ENCODE measurements around the gene S100A16.

DNA sequence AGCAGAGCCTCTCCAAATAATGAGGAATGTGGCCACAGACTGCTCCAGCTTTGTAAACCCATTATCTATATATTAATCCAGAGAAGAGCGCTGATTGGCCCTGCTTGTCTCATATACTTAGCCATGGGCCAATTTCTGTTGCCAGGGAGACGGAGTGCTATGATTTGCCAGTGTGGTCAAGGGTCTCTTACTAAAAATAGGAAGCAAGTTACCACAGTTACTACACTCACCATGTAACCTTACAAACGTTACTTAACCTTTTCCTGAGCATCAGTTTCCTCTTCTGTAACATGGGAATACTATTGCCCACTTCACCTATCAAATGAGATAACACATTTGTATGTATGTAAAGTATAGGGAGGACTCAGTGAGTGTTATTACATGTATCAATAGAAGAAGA, 39.6 kb downstream of the S100A16 start:
- TF ChIP-seq, protein P1, sequence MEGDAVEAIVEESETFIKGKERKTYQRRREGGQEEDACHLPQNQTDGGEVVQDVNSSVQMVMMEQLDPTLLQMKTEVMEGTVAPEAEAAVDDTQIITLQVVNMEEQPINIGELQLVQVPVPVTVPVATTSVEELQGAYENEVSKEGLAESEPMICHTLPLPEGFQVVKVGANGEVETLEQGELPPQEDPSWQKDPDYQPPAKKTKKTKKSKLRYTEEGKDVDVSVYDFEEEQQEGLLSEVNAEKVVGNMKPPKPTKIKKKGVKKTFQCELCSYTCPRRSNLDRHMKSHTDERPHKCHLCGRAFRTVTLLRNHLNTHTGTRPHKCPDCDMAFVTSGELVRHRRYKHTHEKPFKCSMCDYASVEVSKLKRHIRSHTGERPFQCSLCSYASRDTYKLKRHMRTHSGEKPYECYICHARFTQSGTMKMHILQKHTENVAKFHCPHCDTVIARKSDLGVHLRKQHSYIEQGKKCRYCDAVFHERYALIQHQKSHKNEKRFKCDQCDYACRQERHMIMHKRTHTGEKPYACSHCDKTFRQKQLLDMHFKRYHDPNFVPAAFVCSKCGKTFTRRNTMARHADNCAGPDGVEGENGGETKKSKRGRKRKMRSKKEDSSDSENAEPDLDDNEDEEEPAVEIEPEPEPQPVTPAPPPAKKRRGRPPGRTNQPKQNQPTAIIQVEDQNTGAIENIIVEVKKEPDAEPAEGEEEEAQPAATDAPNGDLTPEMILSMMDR (conservative IDR thresholded peaks at IDR 0.05 in 1 of 2, IDR thresholded peaks at IDR 0.05 in 1 of 2; ENCODE audit: low read depth in 1 of 2, low read length in 2 of 2), result no peak
- TF ChIP-seq EZH2 (IDR thresholded peaks at IDR 0.05; ENCODE audit: low read length, missing control alignments), result no peak
